AG04450 (cell line): ENCODE data around the gene LPCAT1. TPM values are rescaled to one million over a fixed set of nuclear protein-coding genes. Genes with fewer than 3 reads are reported as not detected.

ENCODE experiments used
- CTCF ChIA-PET: fragments of 300-600, 350-600 bp; formaldehyde crosslinking; extraction: SDS; loops from one replicate; lab custom pipeline; 2022; ENCODE audit warnings: antibody characterized with exemption, inconsistent platforms; lab: Charles Lee
- POLR2A ChIA-PET: fragments of 350-600 bp; formaldehyde crosslinking; extraction: SDS; loops from one replicate; lab custom pipeline; 2021; ENCODE audit warnings: antibody characterized with exemption, inconsistent platforms; lab: Yijun Ruan, JAX
- DNase-seq: peaks from one replicate; pipeline ENCODE4 v3.0.0-alpha.2; 2011; ENCODE audit warnings: low read depth, low spot score
- H3K27ac ChIP-seq: one replicate; pipeline ENCODE4 v1.5.1; 2012; ENCODE audit warnings: low read depth, low read length, control low read depth
- H3K27me3 ChIP-seq: one replicate; pipeline ENCODE4 v1.6.0; 2012; ENCODE audit warnings: low read length; ENCODE audit not compliant: control insufficient read depth, insufficient read depth
- H3K4me3 ChIP-seq: 2 replicates; pipeline ENCODE4 v1.5.1; 2011; ENCODE audit warnings: mild to moderate bottlenecking, low read depth, low read length, control low read depth
- H3K9me3 ChIP-seq: 2 replicates; pipeline ENCODE4 v1.5.1; 2012; ENCODE audit warnings: low read length; ENCODE audit not compliant: control insufficient read depth, insufficient read depth
- CTCF ChIP-seq: IDR thresholded peaks from 2 replicates; pipeline ENCODE4 v1.5.1; 2011; ENCODE audit warnings: low read depth, low read length, control low read depth, inconsistent platforms
- polyA plus RNA-seq: library from polyadenylated mRNA; depleted of rRNA; stranded (reverse); fragments of >200 nt; gene quantifications from 2 replicates; pipeline ENCODE4 v1.2.3, GENCODE V29; 2011

LPCAT1 gene
- polyA plus RNA-seq, 1 experiment: 23.4 TPM

GRCh38 chr5:1503241-1504068, 20.3 kb downstream of the LPCAT1 start:
- H3K4me3 ChIP-seq: no peak overlapping the region
- H3K27me3 ChIP-seq: no peaks in the 10 kb centered on the region
- CTCF ChIA-PET: interaction anchor here (0.9 to 1.0 kb wide), 2 partner anchors 14 to 142 kb away, joined by 3 read pairs; no protein-coding TSS in a partner anchor
- no peak for DNase-seq
- no peaks in the 10 kb centered on the region; the same call in 1 of the 2 replicates for H3K9me3 ChIP-seq
- POLR2A ChIA-PET: no interaction called here
- no peak overlapping the region for H3K27ac ChIP-seq
- no peak for TF ChIP-seq CTCF

DNA sequence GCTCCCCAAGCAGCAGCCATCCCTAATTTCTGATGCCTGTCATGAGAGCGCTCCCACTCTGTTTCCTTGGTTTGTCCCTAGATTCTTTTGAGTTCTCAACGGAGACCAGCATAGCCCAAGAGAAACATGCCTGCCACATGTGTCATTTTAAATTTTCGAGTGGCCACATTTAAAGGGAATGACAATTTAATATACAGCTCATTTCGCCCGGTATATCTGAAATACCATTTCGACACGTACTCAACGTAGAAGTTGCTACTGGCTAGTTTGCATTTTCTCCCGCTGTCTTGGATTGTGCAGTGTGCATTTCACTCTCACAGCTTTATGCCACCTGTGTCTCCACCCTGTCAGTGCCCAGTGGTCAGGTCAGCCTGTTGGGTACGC, 21.0 kb downstream of the LPCAT1 start:
- Histone ChIP-seq H3K27ac (no peak overlapping the region), H3K4me3 (no peak overlapping the region), H3K9me3 (no peaks in the 10 kb centered on the region; the same call in 1 of the 2 replicates), H3K27me3 (no peaks in the 10 kb centered on the region)
- no peak for TF ChIP-seq CTCF
- CTCF ChIA-PET: interaction anchor here (1.0 kb wide), 1 partner anchor 143 kb away, joined by 3 read pairs; no protein-coding TSS in a partner anchor
- POLR2A ChIA-PET: no interaction called here
- no peak for DNase-seq

GRCh38 chr5:1502046-1502736, 21.6 kb downstream of the LPCAT1 start:
- Histone ChIP-seq H3K27ac (no peak overlapping the region), H3K9me3 (no peaks in the 10 kb centered on the region), H3K4me3 (no peak overlapping the region), H3K27me3 (no peaks in the 10 kb centered on the region)
- no peak for TF ChIP-seq CTCF
- no peak for DNase-seq
- ChIA-PET CTCF (interaction anchor here (1.0 kb wide), 1 partner anchor 143 kb away, joined by 3 read pairs; no protein-coding TSS in a partner anchor), POLR2A (no interaction called here)

DNA sequence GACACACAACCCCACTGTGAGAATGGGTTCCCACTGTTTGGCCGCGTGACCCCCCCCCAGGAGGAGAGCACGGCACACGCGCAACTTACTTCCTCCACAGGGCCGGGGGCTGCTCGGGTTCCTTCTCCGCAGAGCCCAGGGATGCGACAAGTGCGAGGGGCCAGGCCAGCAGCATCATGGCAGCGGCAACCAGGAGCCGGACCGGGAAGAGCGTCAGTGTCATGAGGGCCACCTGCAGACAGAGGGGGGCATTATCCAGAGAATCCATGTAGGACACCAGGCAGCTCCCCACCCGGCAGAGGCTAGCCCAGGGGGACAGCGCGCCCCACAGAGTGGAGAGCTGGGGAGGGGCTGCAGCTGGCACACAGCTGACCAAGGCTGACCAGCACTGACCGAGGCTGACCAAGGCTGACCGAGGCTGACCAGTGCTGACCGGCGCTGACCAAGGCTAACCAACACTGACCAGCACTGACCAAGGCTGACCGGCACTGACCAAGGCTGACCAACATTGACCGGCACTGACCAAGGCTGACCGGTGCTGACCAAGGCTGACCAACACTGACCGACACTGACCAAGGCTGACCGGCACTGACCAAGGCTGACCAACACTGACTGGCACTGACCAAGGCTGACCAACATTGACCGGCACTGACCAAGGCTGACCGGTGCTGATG, 22.3 kb downstream of the LPCAT1 start:
- Histone ChIP-seq H3K4me3 (no peak overlapping the region), H3K27ac (no peak overlapping the region), H3K27me3 (no peaks in the 10 kb centered on the region), H3K9me3 (no peaks in the 10 kb centered on the region)
- ChIA-PET CTCF (interaction anchor here (1.3 kb wide), 1 partner anchor 22 kb away, joined by 5 read pairs; no protein-coding TSS in a partner anchor), POLR2A (no interaction called here)
- no peak for DNase-seq
- no peak for TF ChIP-seq CTCF
